Neural progenitor cell (in vitro differentiated cells): ENCODE results near the gene TANC1. TPM values are rescaled to one million over a fixed set of nuclear protein-coding genes. Genes with fewer than 3 reads are reported as not detected.

ENCODE experiments used
- DNase-seq: peaks from one replicate; pipeline ENCODE4 v3.0.0-alpha.2; 2016; ENCODE audit warnings: low spot score
- H2AFZ ChIP-seq: fragments of 200-600 bp; sonication (generic); replicated peaks from 2 replicates; pipeline ENCODE4 v1.6.1; 2016; ENCODE audit warnings: antibody characterized with exemption
- H3F3A ChIP-seq: fragments of 200-600 bp; sonication (generic); 2 replicates; pipeline ENCODE4 v1.6.1; 2016; ENCODE audit warnings: antibody characterized with exemption, low read depth
- H3K27ac ChIP-seq: fragments of 200-600 bp; sonication (generic); 2 replicates; pipeline ENCODE4 v1.5.1; 2016; ENCODE audit warnings: mild to moderate bottlenecking
- H3K27me3 ChIP-seq: fragments of 200-600 bp; sonication (generic); 2 replicates; pipeline ENCODE4 v1.6.1; 2016; ENCODE audit warnings: mild to moderate bottlenecking, moderate library complexity
- H3K36me3 ChIP-seq: fragments of 200-600 bp; sonication (generic); 2 replicates; pipeline ENCODE4 v1.5.1; 2016
- H3K4me1 ChIP-seq: fragments of 200-600 bp; sonication (generic); 2 replicates; pipeline ENCODE4 v1.6.1; 2016; ENCODE audit warnings: mixed run types
- H3K4me2 ChIP-seq: fragments of 200-600 bp; sonication (generic); 2 replicates; pipeline ENCODE4 v1.6.1; 2016
- H3K4me3 ChIP-seq: fragments of 200-600 bp; sonication (generic); 2 replicates; pipeline ENCODE4 v1.5.1; 2016
- H3K79me2 ChIP-seq: fragments of 200-600 bp; sonication (generic); 2 replicates; pipeline ENCODE4 v1.6.1; 2016; ENCODE audit warnings: low read depth
- H3K9ac ChIP-seq: fragments of 200-600 bp; sonication (generic); 2 replicates; pipeline ENCODE4 v1.6.1; 2016
- H3K9me3 ChIP-seq: fragments of 200-600 bp; sonication (generic); 2 replicates; pipeline ENCODE4 v1.5.1; 2016; ENCODE audit warnings: low read depth
- H4K20me1 ChIP-seq: fragments of 200-600 bp; sonication (generic); 2 replicates; pipeline ENCODE4 v1.6.1; 2016; ENCODE audit warnings: low read depth
- H3K27ac Mint-ChIP-seq: 3 replicates; pipeline ENCODE4 v1.8.0; 2021; ENCODE audit warnings: mixed read lengths
- H3K27me3 Mint-ChIP-seq: 2 replicates; pipeline ENCODE4 v1.8.0; 2022; ENCODE audit warnings: low read depth, mild to moderate bottlenecking, inconsistent platforms, moderate library complexity, mixed read lengths; ENCODE audit not compliant: insufficient read depth
- H3K36me3 Mint-ChIP-seq: 3 replicates; pipeline ENCODE4 v1.8.0; 2021; ENCODE audit warnings: mixed read lengths
- H3K4me1 Mint-ChIP-seq: 3 replicates; pipeline ENCODE4 v1.8.0; 2021; ENCODE audit warnings: mixed read lengths
- H3K4me3 Mint-ChIP-seq: 3 replicates; pipeline ENCODE4 v1.8.0; 2021; ENCODE audit warnings: mild to moderate bottlenecking, moderate library complexity, mixed read lengths
- H3K9me3 Mint-ChIP-seq: 3 replicates; pipeline ENCODE4 v1.8.0; 2020; ENCODE audit warnings: mixed read lengths
- EZH2 ChIP-seq: fragments of 200-600 bp; sonication (generic); IDR thresholded peaks from 2 replicates; pipeline ENCODE4 v1.6.1; 2017; ENCODE audit warnings: antibody characterized with exemption, mild to moderate bottlenecking, moderate library complexity
- EZH2phosphoT487 ChIP-seq: fragments of 200-600 bp; sonication (generic); IDR thresholded peaks from 2 replicates; pipeline ENCODE4 v1.6.1; 2017; ENCODE audit warnings: antibody characterized with exemption
- total RNA-seq: library from RNA; depleted of rRNA; stranded (reverse); fragments of >200 nt; gene quantifications from 2 replicates; pipeline ENCODE4 v1.2.3, GENCODE V29; 2015; ENCODE audit warnings: low replicate concordance
- TF ChIP-seq, protein P1 (sequence below): fragments of 200-600 bp; sonication (generic); IDR thresholded peaks from 2 replicates; pipeline ENCODE4 v1.5.1; 2017; ENCODE audit warnings: antibody characterized with exemption, mild to moderate bottlenecking

TANC1 gene
- total RNA-seq, 1 donor from 2014 or later, result 11.9 TPM

DNA sequence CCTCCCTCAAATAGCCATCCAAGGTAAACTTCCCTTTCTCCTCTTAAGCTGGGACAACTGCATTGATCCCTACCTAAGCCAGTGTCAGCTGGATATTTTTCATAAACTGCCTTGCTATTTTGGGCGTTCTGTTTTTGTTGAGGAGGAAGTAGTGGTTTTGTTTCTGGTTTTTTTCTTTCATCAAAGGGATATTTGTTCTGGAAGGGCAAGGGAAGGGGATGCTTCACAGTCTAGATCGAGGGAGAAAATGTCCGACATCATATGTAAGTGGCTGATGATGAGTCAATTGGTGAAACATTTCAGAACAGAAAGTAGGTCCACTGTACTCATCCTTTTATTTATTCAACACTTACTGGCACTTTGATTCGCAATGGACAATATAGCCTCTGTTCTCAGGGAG is 31.0 kb downstream of the TANC1 start:
- H3K9me3 ChIP-seq, result peaks cover 2% of the 10 kb centered on the region
- no peak overlapping the region for H3K27ac ChIP-seq
- H3K4me2 ChIP-seq, result no peak overlapping the region
- no peaks in the 10 kb centered on the region for H3K79me2 ChIP-seq
- TF ChIP-seq EZH2, result no peak
- TF ChIP-seq, protein P1, sequence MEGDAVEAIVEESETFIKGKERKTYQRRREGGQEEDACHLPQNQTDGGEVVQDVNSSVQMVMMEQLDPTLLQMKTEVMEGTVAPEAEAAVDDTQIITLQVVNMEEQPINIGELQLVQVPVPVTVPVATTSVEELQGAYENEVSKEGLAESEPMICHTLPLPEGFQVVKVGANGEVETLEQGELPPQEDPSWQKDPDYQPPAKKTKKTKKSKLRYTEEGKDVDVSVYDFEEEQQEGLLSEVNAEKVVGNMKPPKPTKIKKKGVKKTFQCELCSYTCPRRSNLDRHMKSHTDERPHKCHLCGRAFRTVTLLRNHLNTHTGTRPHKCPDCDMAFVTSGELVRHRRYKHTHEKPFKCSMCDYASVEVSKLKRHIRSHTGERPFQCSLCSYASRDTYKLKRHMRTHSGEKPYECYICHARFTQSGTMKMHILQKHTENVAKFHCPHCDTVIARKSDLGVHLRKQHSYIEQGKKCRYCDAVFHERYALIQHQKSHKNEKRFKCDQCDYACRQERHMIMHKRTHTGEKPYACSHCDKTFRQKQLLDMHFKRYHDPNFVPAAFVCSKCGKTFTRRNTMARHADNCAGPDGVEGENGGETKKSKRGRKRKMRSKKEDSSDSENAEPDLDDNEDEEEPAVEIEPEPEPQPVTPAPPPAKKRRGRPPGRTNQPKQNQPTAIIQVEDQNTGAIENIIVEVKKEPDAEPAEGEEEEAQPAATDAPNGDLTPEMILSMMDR, result no peak
- no peak for TF ChIP-seq EZH2phosphoT487
- no peak overlapping the region for H3K9ac ChIP-seq
- no peaks in the 10 kb centered on the region for H3K27me3 ChIP-seq
- Mint-ChIP-seq H3K4me3 (no peak overlapping the region), H3K9me3 (peaks cover 4% of the 10 kb centered on the region), H3K4me1 (peaks cover 21% of the 10 kb centered on the region), H3K27ac (no peak overlapping the region), H3K36me3 (peaks cover 10% of the 10 kb centered on the region), H3K27me3 (no peaks in the 10 kb centered on the region)
- no peaks in the 10 kb centered on the region for H3F3A ChIP-seq
- H4K20me1 ChIP-seq, result peaks cover 6% of the 10 kb centered on the region
- H3K4me1 ChIP-seq, result peaks cover 10% of the 10 kb centered on the region
- H2AFZ ChIP-seq, result no peak overlapping the region
- no peak overlapping the region for H3K4me3 ChIP-seq
- DNase-seq, result no peak
- no peaks in the 10 kb centered on the region for H3K36me3 ChIP-seq

DNA sequence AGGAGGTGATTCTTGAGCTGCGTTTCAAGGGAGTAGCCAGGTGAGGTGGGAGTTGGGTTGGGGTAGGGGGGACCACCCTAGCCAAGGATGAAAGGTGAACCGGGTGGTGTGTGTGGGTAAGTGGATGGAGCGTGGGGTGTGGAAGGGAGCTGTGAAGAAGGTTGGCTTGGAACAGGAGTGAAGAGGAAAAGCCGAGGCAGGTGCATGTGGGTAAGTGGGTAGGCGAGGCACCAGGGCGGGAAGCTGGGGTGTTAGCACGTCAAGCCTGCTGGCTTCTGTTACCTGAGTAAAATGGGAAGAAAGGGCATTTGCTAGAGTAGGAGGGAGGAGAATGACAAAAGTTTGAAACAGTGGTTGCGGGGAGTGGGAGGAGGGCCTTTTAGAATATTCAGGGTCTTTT is 31.6 kb downstream of the TANC1 start:
- H3K4me1 Mint-ChIP-seq, result peaks cover 17% of the 10 kb centered on the region
- H3K4me2 ChIP-seq, result no peak overlapping the region
- H3K36me3 Mint-ChIP-seq, result peaks cover 16% of the 10 kb centered on the region
- H3F3A ChIP-seq, result no peaks in the 10 kb centered on the region
- H3K36me3 ChIP-seq, result no peaks in the 10 kb centered on the region
- no peaks in the 10 kb centered on the region for H3K27me3 Mint-ChIP-seq
- TF ChIP-seq EZH2, result no peak
- TF ChIP-seq, protein P1, result no peak
- TF ChIP-seq EZH2phosphoT487, result no peak
- H3K4me3 ChIP-seq, result no peak overlapping the region
- H4K20me1 ChIP-seq, result peaks cover 6% of the 10 kb centered on the region
- H3K4me1 ChIP-seq, result peaks cover 7% of the 10 kb centered on the region
- no peak overlapping the region for H3K9ac ChIP-seq
- no peaks in the 10 kb centered on the region for H3K27me3 ChIP-seq
- no peak overlapping the region for H3K27ac Mint-ChIP-seq
- no peak overlapping the region for H3K27ac ChIP-seq
- no peak overlapping the region for H2AFZ ChIP-seq
- peaks cover 5% of the 10 kb centered on the region for H3K9me3 ChIP-seq
- no peak for DNase-seq
- peaks cover 8% of the 10 kb centered on the region for H3K9me3 Mint-ChIP-seq
- no peak overlapping the region for H3K4me3 Mint-ChIP-seq
- H3K79me2 ChIP-seq, result no peaks in the 10 kb centered on the region

DNA sequence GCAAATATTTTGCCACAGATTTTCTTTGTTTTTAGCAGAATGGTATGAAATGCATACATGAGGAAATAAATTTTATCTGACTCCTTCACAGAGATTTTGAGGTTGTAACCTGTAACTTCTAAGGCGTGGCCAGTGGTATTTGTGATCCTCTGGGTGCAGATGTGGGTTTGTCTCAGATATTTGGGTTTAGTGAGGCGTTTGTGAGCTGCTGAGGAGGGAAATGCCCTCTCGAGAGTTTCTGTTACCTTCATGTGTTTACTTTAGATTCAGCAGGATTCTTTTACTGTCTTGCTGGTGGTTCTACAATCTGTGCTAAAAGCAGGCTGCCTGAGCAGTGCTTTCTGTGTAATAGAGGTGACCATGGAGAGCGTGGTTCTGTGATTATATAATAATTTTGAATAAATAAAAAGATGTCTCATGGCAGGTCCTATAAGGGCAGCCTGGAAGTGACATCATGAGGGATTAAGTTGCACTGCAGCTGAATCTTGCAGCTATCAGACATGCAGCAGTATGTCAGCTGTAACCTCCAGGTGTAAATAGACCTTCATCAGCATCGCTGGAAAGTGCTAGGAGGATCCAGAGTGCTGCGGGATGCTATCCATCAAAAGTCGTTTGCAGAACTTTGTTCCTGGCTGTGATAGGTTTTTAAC is 34.1 kb downstream of the TANC1 start:
- Histone ChIP-seq H3K4me3 (no peak overlapping the region), H4K20me1 (no peaks in the 10 kb centered on the region), H3K4me2 (no peak overlapping the region), H3K27ac (no peak overlapping the region), H3K36me3 (no peaks in the 10 kb centered on the region), H3K9ac (no peak overlapping the region), H3K9me3 (peaks cover 5% of the 10 kb centered on the region), H3F3A (no peaks in the 10 kb centered on the region), H3K79me2 (no peaks in the 10 kb centered on the region), H3K27me3 (no peaks in the 10 kb centered on the region), H3K4me1 (no peaks in the 10 kb centered on the region), H2AFZ (no peak overlapping the region)
- TF ChIP-seq, protein P1, result no peak
- TF ChIP-seq EZH2phosphoT487 (no peak), EZH2 (no peak)
- DNase-seq, result no peak
- no peak overlapping the region for H3K27ac Mint-ChIP-seq
- H3K27me3 Mint-ChIP-seq, result no peaks in the 10 kb centered on the region
- H3K36me3 Mint-ChIP-seq, result peaks cover 20% of the 10 kb centered on the region
- H3K9me3 Mint-ChIP-seq, result peaks cover 8% of the 10 kb centered on the region
- peaks cover 11% of the 10 kb centered on the region for H3K4me1 Mint-ChIP-seq
- H3K4me3 Mint-ChIP-seq, result no peak overlapping the region
